Measurements from ENCODE around the gene PWWP2B. TPM values are rescaled to one million over a fixed set of nuclear protein-coding genes. Genes with fewer than 3 reads are reported as not detected.
A peak's percentile ranks its signal among the peaks of the same experiment; 100 is the strongest.

PWWP2B gene
- total RNA-seq, 2 experiments from 2014 or later: 6.9 to 12.8 TPM

- H3K27ac Mint-ChIP-seq: no peak overlapping the region
- DNase-seq: no peak
- CTCF ChIA-PET: interaction anchor here (0.5 to 1.4 kb wide), 3 partner anchors 16 to 27 kb away, joined by 4 to 6 read pairs (median 4); no protein-coding TSS in a partner anchor
- no peak for ATAC-seq
- H3K9me3 Mint-ChIP-seq (ENCODE audit: low read depth): no peaks in the 10 kb centered on the region
- peaks cover 15% of the 10 kb centered on the region for H3K4me1 Mint-ChIP-seq
- H3K36me3 Mint-ChIP-seq: no peaks in the 10 kb centered on the region
- no peaks in the 10 kb centered on the region for H3K27me3 Mint-ChIP-seq
- no peak overlapping the region for H3K4me3 Mint-ChIP-seq
These were observed 23.5 kb downstream of the PWWP2B start for GRCh38 chr10:132420469-132420980.

DNA sequence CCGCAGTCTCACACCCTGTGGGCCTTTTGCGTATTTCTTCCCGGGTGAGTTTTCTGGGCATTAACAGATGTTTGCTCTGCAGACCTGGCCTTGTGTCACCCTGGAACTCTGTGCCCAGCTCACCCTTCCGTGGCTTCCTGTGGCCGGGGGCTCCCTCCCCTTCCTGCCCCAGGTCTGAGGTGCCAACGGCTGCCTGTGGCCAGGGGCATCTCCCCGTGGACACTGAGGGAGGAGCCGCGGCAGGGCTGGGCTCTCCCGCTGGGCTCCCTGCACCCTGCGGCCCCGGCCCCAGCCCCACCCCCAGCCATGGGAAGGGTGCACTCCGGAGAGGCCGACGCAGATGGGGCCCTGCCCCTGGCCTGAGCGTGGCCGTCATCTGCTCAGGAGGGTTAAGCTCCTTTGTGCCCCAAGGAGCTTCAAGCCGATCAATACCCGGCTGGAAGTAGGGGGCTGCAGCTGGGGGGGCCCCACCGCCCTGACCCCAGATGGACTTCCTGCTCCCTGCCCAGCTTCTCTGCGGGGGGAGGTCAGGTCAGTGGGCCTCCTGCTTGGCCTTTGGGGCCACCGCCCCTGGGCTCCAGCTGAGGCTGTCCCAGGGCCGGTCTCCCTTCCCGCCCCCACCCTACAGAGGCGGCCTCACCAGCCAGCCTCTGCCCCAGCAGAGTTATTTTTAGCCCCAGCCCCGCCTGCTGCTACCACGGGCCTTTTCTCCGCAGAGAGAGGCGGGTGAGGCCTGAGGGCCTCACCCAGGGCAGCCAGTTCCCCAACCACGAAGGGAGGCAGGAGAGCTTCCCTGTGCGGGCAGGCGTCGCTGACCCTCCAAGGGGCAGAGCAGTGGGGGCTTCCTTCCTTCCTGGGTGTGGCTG is 24.2 kb downstream of the PWWP2B start:
- no peak overlapping the region for H3K4me3 Mint-ChIP-seq

GRCh38 chr10:132421847-132422751 is 25.1 kb downstream of the PWWP2B start:
- CTCF ChIA-PET: interaction anchor here (1.4 to 2.3 kb wide), 3 partner anchors 22 to 25 kb away, joined by 3 to 6 read pairs (median 5); no protein-coding TSS in a partner anchor
- Mint-ChIP-seq H3K4me1 (peaks cover 15% of the 10 kb centered on the region), H3K36me3 (no peaks in the 10 kb centered on the region), H3K4me3 (no peak overlapping the region), H3K27me3 (no peaks in the 10 kb centered on the region), H3K9me3 (ENCODE audit: low read depth) (no peaks in the 10 kb centered on the region), H3K27ac (peak overlapping the region; percentile 46)
- DNase-seq: no peak
- no peak for ATAC-seq

More for the DNA sequence above, 24.2 kb downstream of the PWWP2B start:
- peak; percentile 77 for ATAC-seq
- H3K9me3 Mint-ChIP-seq (ENCODE audit: low read depth): no peaks in the 10 kb centered on the region
- H3K27ac Mint-ChIP-seq: peak overlapping the region; percentile 46
- H3K27me3 Mint-ChIP-seq: no peaks in the 10 kb centered on the region
- DNase-seq: peak; percentile 66
- CTCF ChIA-PET: interaction anchor here (0.7 to 1.4 kb wide), 3 partner anchors 22 to 26 kb away, joined by 3 to 6 read pairs (median 4); no protein-coding TSS in a partner anchor
- no peaks in the 10 kb centered on the region for H3K36me3 Mint-ChIP-seq
- peaks cover 15% of the 10 kb centered on the region for H3K4me1 Mint-ChIP-seq

GRCh38 chr10:132422903-132423825 is 26.2 kb downstream of the PWWP2B start:
- CTCF ChIA-PET: interaction anchor here (1.4 to 2.3 kb wide), 2 partner anchors 20 to 26 kb away, joined by 3 to 5 read pairs; no protein-coding TSS in a partner anchor
- Mint-ChIP-seq H3K27ac (no peak overlapping the region), H3K9me3 (ENCODE audit: low read depth) (no peaks in the 10 kb centered on the region), H3K36me3 (no peaks in the 10 kb centered on the region), H3K4me3 (no peak overlapping the region), H3K27me3 (no peaks in the 10 kb centered on the region), H3K4me1 (peaks cover 15% of the 10 kb centered on the region)
- ATAC-seq (no peak), DNase-seq (no peak)

DNA sequence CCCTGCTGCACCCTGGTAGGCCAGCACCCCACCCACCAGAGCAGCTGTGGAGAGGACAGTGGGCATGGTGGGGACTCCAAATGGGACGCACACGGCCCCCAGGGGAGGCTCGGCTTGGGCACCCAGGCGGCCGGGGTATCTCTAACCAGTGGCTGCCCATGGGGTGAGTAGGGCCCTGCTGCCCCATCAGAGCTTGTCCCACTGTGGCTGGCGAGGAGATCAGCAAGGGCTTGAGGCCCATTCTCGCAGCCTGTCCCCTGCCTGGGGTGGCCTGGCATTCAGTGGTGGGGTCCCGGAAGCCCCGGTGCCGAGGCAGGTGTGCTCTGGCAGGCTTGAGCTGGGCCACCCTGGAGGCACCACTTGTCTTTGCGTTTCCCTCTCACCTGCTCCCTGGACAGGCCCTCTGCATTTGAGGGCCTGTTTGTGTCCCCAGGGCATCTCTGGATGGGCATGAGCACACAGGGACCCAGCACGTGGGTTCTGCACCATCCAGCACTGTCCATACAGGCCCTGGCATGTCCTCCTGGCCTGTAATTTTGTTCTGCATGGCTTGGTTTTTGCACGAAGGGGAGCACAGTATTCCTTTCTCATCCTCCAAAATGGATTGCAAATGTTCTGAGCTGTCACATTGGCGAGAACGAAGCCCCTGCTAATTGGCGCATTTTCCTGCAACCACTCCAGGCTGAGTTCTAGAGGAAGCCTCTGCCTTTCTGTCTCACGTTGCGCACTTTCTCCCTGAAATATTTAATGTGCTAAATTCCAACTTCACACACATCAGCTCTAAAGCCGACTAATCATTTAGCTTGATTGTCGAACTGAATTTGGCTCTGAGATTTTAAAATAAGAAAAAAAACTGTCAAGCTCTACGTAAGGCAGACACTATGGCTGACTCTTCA is 27.2 kb downstream of the PWWP2B start:
- H3K4me1 Mint-ChIP-seq: peaks cover 15% of the 10 kb centered on the region
- H3K9me3 Mint-ChIP-seq (ENCODE audit: low read depth): no peaks in the 10 kb centered on the region
- DNase-seq (no peak), ATAC-seq (no peak)
- H3K4me3 Mint-ChIP-seq: no peak overlapping the region
- H3K27me3 Mint-ChIP-seq: no peaks in the 10 kb centered on the region
- H3K27ac Mint-ChIP-seq: no peak overlapping the region
- H3K36me3 Mint-ChIP-seq: no peaks in the 10 kb centered on the region
- CTCF ChIA-PET: interaction anchor here (2.3 kb wide), 1 partner anchor 19 kb away, joined by 5 read pairs; no protein-coding TSS in a partner anchor

DNA sequence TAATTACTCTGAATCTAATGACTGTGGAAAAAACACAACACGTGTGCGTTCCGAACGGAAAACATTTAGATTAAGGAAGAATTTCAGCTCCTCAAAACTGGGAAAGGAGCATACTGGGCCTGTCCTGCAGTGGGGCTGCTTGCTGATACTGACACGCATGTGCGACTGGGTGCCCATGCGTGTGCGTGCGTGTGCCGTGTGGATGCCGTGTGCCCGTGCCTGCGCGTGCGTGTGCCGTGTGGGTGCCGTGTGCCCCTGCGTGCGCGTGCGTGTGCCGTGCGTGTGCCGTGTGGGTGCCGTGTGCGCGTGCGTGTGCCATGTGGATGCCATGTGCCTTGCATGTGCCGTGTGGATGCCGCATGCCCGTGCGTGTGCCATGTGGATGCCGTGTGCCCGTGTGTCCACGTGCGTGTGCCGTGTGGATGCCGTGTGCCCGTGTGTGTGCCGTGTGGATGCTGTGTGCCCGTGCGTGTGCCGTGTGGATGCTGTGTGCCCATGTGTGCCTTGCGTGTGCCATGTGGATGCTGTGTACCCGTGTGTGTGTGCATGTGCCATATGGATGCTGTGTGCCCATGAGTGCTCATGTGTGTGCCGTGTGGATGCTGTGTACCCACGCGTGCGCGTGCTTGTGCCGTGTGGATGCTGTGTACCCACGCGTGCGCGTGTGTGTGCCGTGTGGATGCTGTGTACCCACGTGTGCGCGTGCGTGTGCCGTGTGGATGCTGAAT is 28.2 kb downstream of the PWWP2B start:
- Mint-ChIP-seq H3K27me3 (no peaks in the 10 kb centered on the region), H3K4me3 (no peak overlapping the region), H3K9me3 (ENCODE audit: low read depth) (no peaks in the 10 kb centered on the region), H3K27ac (no peak overlapping the region), H3K36me3 (no peaks in the 10 kb centered on the region), H3K4me1 (peaks cover 14% of the 10 kb centered on the region)
- ATAC-seq (no peak), DNase-seq (no peak)
- CTCF ChIA-PET: no interaction called here

DNA sequence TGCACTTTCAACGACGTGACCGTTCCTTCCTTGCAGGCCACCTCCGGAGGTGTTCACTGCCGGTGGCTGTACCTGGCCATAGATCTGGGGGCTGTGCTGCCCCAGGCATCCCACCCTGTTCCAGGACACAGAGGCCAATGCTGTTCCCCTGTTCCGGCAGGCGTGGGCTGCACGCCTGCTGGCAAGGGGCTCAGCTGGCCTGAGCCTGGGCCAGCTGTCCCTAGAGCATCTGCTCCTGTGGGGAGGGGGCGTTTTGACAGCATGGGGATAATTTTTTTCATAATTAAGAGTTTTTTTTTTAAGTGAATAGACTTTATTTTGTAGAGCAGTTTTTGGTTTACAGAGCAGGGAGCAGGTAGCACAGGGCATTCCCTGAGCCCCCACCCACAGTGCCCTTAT is 28.8 kb downstream of the PWWP2B start:
- CTCF ChIA-PET: no interaction called here
- DNase-seq: no peak
- Mint-ChIP-seq H3K27ac (no peak overlapping the region), H3K36me3 (no peaks in the 10 kb centered on the region), H3K27me3 (no peaks in the 10 kb centered on the region), H3K4me1 (peaks cover 12% of the 10 kb centered on the region), H3K9me3 (ENCODE audit: low read depth) (no peaks in the 10 kb centered on the region), H3K4me3 (no peak overlapping the region)
- no peak for ATAC-seq

DNA sequence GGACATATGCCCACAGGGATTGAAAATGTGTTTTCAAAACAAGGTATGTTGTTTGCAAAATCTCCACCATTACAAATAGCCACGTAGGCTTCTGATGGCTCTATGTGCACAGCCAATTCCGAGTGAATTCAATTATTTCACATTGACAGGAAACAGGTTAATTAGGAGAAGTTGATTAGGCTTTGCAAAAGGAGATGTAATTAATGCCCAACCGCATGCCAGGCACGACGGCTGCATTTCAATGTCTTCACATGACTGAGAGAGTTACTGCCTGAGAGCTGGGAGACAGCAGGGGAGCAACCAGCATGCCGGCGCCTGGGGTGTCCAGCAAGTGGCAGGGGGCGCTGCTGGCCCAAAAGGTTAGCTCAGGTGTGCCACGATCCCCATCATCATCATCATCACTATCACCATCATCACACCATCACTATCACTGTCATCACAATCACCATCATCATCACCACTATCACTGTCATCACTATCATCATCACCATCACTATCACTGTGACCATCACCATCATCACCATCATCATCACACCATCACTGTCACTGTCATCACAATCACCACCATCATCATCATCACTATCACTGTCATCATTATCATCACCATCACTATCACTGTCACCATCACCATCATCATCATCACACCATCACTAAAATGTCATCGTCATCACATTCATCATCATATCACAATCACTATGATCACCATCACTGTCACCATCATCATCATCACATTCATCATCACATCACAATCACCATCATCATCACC is 30.2 kb downstream of the PWWP2B start:
- Mint-ChIP-seq H3K4me1 (peaks cover 2% of the 10 kb centered on the region), H3K27ac (no peak overlapping the region), H3K4me3 (no peak overlapping the region), H3K9me3 (ENCODE audit: low read depth) (no peaks in the 10 kb centered on the region), H3K27me3 (no peaks in the 10 kb centered on the region), H3K36me3 (no peaks in the 10 kb centered on the region)
- no peak for DNase-seq
- CTCF ChIA-PET: no interaction called here
- no peak for ATAC-seq

- no peak for ATAC-seq
- Mint-ChIP-seq H3K27ac (no peak overlapping the region), H3K9me3 (ENCODE audit: low read depth) (no peaks in the 10 kb centered on the region), H3K4me3 (no peak overlapping the region), H3K36me3 (no peaks in the 10 kb centered on the region), H3K4me1 (no peaks in the 10 kb centered on the region), H3K27me3 (no peaks in the 10 kb centered on the region)
- CTCF ChIA-PET: no interaction called here
- DNase-seq: no peak
These were observed 31.0 kb downstream of the PWWP2B start for GRCh38 chr10:132427939-132428367.

GRCh38 chr10:132428486-132428995 is 31.5 kb downstream of the PWWP2B start:
- H3K27me3 Mint-ChIP-seq: no peaks in the 10 kb centered on the region
- H3K9me3 Mint-ChIP-seq (ENCODE audit: low read depth): no peaks in the 10 kb centered on the region
- ATAC-seq (no peak), DNase-seq (no peak)
- no peaks in the 10 kb centered on the region for H3K36me3 Mint-ChIP-seq
- H3K4me1 Mint-ChIP-seq: no peaks in the 10 kb centered on the region
- CTCF ChIA-PET: no interaction called here
- H3K27ac Mint-ChIP-seq: no peak overlapping the region
- no peak overlapping the region for H3K4me3 Mint-ChIP-seq

Measured in activated CD8-positive, alpha-beta memory T cell treated with anti-CD3 and anti-CD28 coated beads, Interleukin-2, amount 10 ng/mL, durations not matched to agents 7 days and 5 days (primary cell).